B cell (primary cell): Measurements from ENCODE around the gene GPHN. TPM values are rescaled to one million over a fixed set of nuclear protein-coding genes. Genes with fewer than 3 reads are reported as not detected.

Source experiments
- ATAC-seq: fragments of 200-7000 bp; cut with Tn5 transposase; one replicate; pipeline ENCODE4 v1.10.0; 2021; ENCODE audit warnings: low read depth, mild to moderate bottlenecking, moderate number of reproducible peaks, moderate library complexity
- CTCF ChIA-PET: fragments of 350-600 bp; sonication (Branson Sonifier 250); formaldehyde crosslinking; loops from one replicate; lab custom pipeline; 2021; ENCODE audit warnings: antibody characterized with exemption, inconsistent platforms; lab: Charles Lee
- POLR2A ChIA-PET: fragments of 350-600 bp; sonication (Branson Sonifier 250); formaldehyde crosslinking; loops from one replicate; lab custom pipeline; 2021; ENCODE audit warnings: antibody characterized with exemption; lab: Charles Lee
- DNase-seq: peaks from one replicate; pipeline ENCODE4 v3.0.0; 2013
- H2AFZ ChIP-seq: 2 replicates; pipeline ENCODE4 v1.6.1; 2012; ENCODE audit warnings: mild to moderate bottlenecking, low read depth, low read length; ENCODE audit not compliant: insufficient read depth, poor library complexity, severe bottlenecking
- H3K27ac ChIP-seq, 2 donors: 1 replicate in 1 of 2; 2 replicates in 1 of 2; pipeline ENCODE4 v1.5.1; 2012 to 2013; ENCODE audit warnings: low read length in 2 of 2, mild to moderate bottlenecking in 2 of 2, moderate library complexity in 1 of 2
- H3K27me3 ChIP-seq, 4 experiments: fragments of 200-600 bp in 1 of 4; sonication (generic) in 1 of 4; replicated peaks in 1 of 4; 1 replicate in 2 of 4; 2 replicates in 2 of 4; pipeline versions ENCODE4 v1.6.1 to v1.7.0; 2013 to 2016; ENCODE audit warnings: low read length in 3 of 4, mild to moderate bottlenecking in 2 of 4, mixed read lengths in 1 of 4, moderate library complexity in 1 of 4; ENCODE audit not compliant: insufficient read depth in 4 of 4, control insufficient read depth in 3 of 4; ENCODE audit errors: control extremely low read depth in 1 of 4
- H3K36me3 ChIP-seq, 2 experiments: replicated peaks in 1 of 2; 1 replicate in 1 of 2; 2 replicates in 1 of 2; pipeline versions ENCODE4 v1.6.1 to v1.7.1; 2013; ENCODE audit warnings: low read length in 1 of 2; ENCODE audit not compliant: insufficient read depth in 2 of 2, control insufficient read depth in 1 of 2; ENCODE audit errors: control extremely low read depth in 1 of 2, extremely low read depth in 1 of 2
- H3K4me1 ChIP-seq, 2 donors: fragments of 200-600 bp in 1 of 2; sonication (generic) in 1 of 2; 1 replicate in 1 of 2; 2 replicates in 1 of 2; pipeline versions ENCODE4 v1.5.1 to v1.6.1; 2013 to 2017; ENCODE audit warnings: low read length in 2 of 2; ENCODE audit not compliant: control insufficient read depth in 2 of 2, insufficient read depth in 2 of 2
- H3K4me2 ChIP-seq: replicated peaks from 2 replicates; pipeline ENCODE3; 2012; ENCODE audit warnings: mild to moderate bottlenecking, low read depth, low read length; ENCODE audit not compliant: poor library complexity, severe bottlenecking
- H3K4me3 ChIP-seq, 5 experiments: fragments of 200-600 bp in 1 of 5; sonication (generic) in 1 of 5; 1 replicate in 3 of 5; 2 replicates in 2 of 5; pipeline versions ENCODE4 v1.5.1 to v1.7.0; 2011 to 2016; ENCODE audit warnings: low read length in 4 of 5, mild to moderate bottlenecking in 4 of 5, low read depth in 2 of 5, control low read depth in 1 of 5, moderate library complexity in 1 of 5; ENCODE audit not compliant: insufficient read depth in 1 of 5; ENCODE audit errors: control extremely low read depth in 1 of 5, extremely low read depth in 1 of 5
- H3K79me2 ChIP-seq: fragments of 200-600 bp; sonication (generic); one replicate; pipeline ENCODE4 v1.6.0; 2016; ENCODE audit warnings: low read length; ENCODE audit not compliant: control insufficient read depth, insufficient read depth
- H3K9ac ChIP-seq: fragments of 200-600 bp; sonication (generic); 2 replicates; pipeline ENCODE4 v1.6.1; 2017; ENCODE audit warnings: mild to moderate bottlenecking, low read length, moderate library complexity
- H3K9me3 ChIP-seq, 3 donors: one replicate each; pipeline versions ENCODE4 v1.6.1 to v1.7.1; 2013; ENCODE audit warnings: low read length in 2 of 3; ENCODE audit not compliant: control insufficient read depth in 2 of 3, insufficient read depth in 1 of 3; ENCODE audit errors: control extremely low read depth in 1 of 3
- H4K20me1 ChIP-seq: 2 replicates; pipeline ENCODE4 v1.6.0; 2012; ENCODE audit warnings: mild to moderate bottlenecking, low read length; ENCODE audit not compliant: insufficient read depth, control insufficient read depth, poor library complexity, severe bottlenecking
- H3K27ac Mint-ChIP-seq: one replicate; pipeline ENCODE4 v1.8.0; 2021; ENCODE audit warnings: mixed read lengths
- H3K27me3 Mint-ChIP-seq: one replicate; pipeline ENCODE4 v1.8.0; 2021; ENCODE audit warnings: mixed read lengths
- H3K4me1 Mint-ChIP-seq: one replicate; pipeline ENCODE4 v1.8.0; 2021; ENCODE audit warnings: mixed read lengths
- H3K4me3 Mint-ChIP-seq: one replicate; pipeline ENCODE4 v1.8.0; 2021; ENCODE audit warnings: mixed read lengths
- H3K9me3 Mint-ChIP-seq: one replicate; pipeline ENCODE4 v1.8.0; 2022; ENCODE audit warnings: mixed read lengths; ENCODE audit not compliant: insufficient read depth
- EZH2 ChIP-seq: IDR thresholded peaks from 2 replicates; pipeline ENCODE4 v1.6.1; 2012; ENCODE audit warnings: borderline replicate concordance, low read depth, mild to moderate bottlenecking, moderate library complexity, low read length; ENCODE audit not compliant: insufficient read depth, poor library complexity, severe bottlenecking
- WGBS: methylation state at CpG from one replicate; pipeline ENCODE4 v1.1.5; 2013; ENCODE audit warnings: missing lambda C conversion rate; ENCODE audit not compliant: insufficient coverage; 5-methylcytosine and 5-hydroxymethylcytosine counted together
- intact Hi-C: fragments of 100-400 bp; cut with micrococcal nuclease; formaldehyde crosslinking; loops from one replicate; pipeline ENCODE4 v1.10.0; 2022
- polyA plus RNA-seq: library from polyadenylated mRNA; depleted of rRNA; stranded (reverse); fragments of >200 nt; gene quantifications from 2 replicates; pipeline ENCODE4 v1.2.3, GENCODE V29; 2012
- total RNA-seq, 2 donors: library from RNA; stranded (reverse); fragments of 120-200 nt in 1 of 2; gene quantifications; 1 replicate in 1 of 2; 2 replicates in 1 of 2; pipeline versions ENCODE4 v1.2.3 to v1.2.4, GENCODE V29; 2013 to 2022
- TF ChIP-seq, protein P1 (sequence below): fragments of 200-600 bp; IDR thresholded peaks from one replicate; pipeline ENCODE4 v1.8.0; 2022; ENCODE audit warnings: antibody characterized with exemption, mild to moderate bottlenecking

GPHN gene
- total and polyA plus RNA-seq, 2 donors (not counting 1 experiment from before 2014, with no cell fraction given), result 3.4 to 18.0 TPM

GRCh38 chr14:66804141-66804540, 296.2 kb downstream of the GPHN start:
- WGBS, result no CpG with 5 or more reads among the region's 1 CpG
- Histone ChIP-seq H3K36me3 (no peaks in the 10 kb centered on the region), H3K9me3 (peaks cover 0 to 29% (median 15%) of the 10 kb centered on the region in 3 donors), H3K79me2 (no peaks in the 10 kb centered on the region), H3K4me2 (no peak overlapping the region), H3K27me3 (no peaks in the 10 kb centered on the region), H2AFZ (no peak overlapping the region), H3K4me1 (no peaks in the 10 kb centered on the region), H3K4me3 (no peak overlapping the region), H4K20me1 (no peaks in the 10 kb centered on the region), H3K9ac (no peak overlapping the region), H3K27ac (no peak overlapping the region)
- Mint-ChIP-seq H3K4me3 (no peak overlapping the region), H3K27me3 (no peaks in the 10 kb centered on the region), H3K9me3 (peaks cover 17% of the 10 kb centered on the region), H3K27ac (no peak overlapping the region), H3K4me1 (no peaks in the 10 kb centered on the region)
- ATAC-seq (no peak), DNase-seq (no peak)
- ChIA-PET CTCF (no interaction called here), POLR2A (no interaction called here)
- intact Hi-C loops, result no loop called here
- TF ChIP-seq, protein P1, sequence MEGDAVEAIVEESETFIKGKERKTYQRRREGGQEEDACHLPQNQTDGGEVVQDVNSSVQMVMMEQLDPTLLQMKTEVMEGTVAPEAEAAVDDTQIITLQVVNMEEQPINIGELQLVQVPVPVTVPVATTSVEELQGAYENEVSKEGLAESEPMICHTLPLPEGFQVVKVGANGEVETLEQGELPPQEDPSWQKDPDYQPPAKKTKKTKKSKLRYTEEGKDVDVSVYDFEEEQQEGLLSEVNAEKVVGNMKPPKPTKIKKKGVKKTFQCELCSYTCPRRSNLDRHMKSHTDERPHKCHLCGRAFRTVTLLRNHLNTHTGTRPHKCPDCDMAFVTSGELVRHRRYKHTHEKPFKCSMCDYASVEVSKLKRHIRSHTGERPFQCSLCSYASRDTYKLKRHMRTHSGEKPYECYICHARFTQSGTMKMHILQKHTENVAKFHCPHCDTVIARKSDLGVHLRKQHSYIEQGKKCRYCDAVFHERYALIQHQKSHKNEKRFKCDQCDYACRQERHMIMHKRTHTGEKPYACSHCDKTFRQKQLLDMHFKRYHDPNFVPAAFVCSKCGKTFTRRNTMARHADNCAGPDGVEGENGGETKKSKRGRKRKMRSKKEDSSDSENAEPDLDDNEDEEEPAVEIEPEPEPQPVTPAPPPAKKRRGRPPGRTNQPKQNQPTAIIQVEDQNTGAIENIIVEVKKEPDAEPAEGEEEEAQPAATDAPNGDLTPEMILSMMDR, result no peak

GRCh38 chr14:66813636-66814035, 305.7 kb downstream of the GPHN start:
- ChIA-PET CTCF (interaction anchor here (0.6 kb wide), 1 partner anchor 66 kb away, joined by 3 read pairs; no protein-coding TSS in a partner anchor), POLR2A (no interaction called here)
- DNase-seq (no peak), ATAC-seq (no peak)
- Mint-ChIP-seq H3K27me3 (no peaks in the 10 kb centered on the region), H3K4me3 (no peak overlapping the region), H3K27ac (no peak overlapping the region), H3K9me3 (peaks cover 18% of the 10 kb centered on the region), H3K4me1 (no peaks in the 10 kb centered on the region)
- H3K4me2 ChIP-seq, result no peak overlapping the region
- no peak overlapping the region for H3K9ac ChIP-seq
- peaks cover 4 to 20% (median 13%) of the 10 kb centered on the region in 3 donors for H3K9me3 ChIP-seq
- no peaks in the 10 kb centered on the region for H4K20me1 ChIP-seq
- over 99% methylated on average over 6 of the region's 6 CpGs for WGBS
- H3K36me3 ChIP-seq, result no peaks in the 10 kb centered on the region
- no peak overlapping the region for H3K27ac ChIP-seq
- H3K4me3 ChIP-seq, result no peak overlapping the region
- intact Hi-C loops, result no loop called here
- no peaks in the 10 kb centered on the region for H3K27me3 ChIP-seq
- no peak for TF ChIP-seq EZH2
- TF ChIP-seq, protein P1, result no peak
- no peaks in the 10 kb centered on the region for H3K4me1 ChIP-seq
- H2AFZ ChIP-seq, result no peak overlapping the region
- no peaks in the 10 kb centered on the region for H3K79me2 ChIP-seq
